Suprapubic skin (tissue), 4 donors: ENCODE results near the gene CEP112. TPM values are rescaled to one million over a fixed set of nuclear protein-coding genes. Genes with fewer than 3 reads are reported as not detected.

ENCODE experiments used
- DNase-seq, 2 donors: peaks; one replicate each; pipeline ENCODE4 v3.0.0-alpha.2; 2019; ENCODE audit warnings: low spot score in 2 of 2
- H3K27ac ChIP-seq: fragments of 200-600 bp; sonication (generic); one replicate; pipeline ENCODE4 v1.5.1; 2019
- H3K27me3 ChIP-seq: fragments of 200-600 bp; sonication (generic); one replicate; pipeline ENCODE4 v1.5.1; 2019
- H3K36me3 ChIP-seq: fragments of 200-600 bp; sonication (generic); one replicate; pipeline ENCODE4 v1.5.1; 2019
- H3K4me1 ChIP-seq: fragments of 200-600 bp; sonication (generic); one replicate; pipeline ENCODE4 v1.5.1; 2019
- H3K4me3 ChIP-seq: fragments of 200-600 bp; sonication (generic); one replicate; pipeline ENCODE4 v1.5.1; 2019; ENCODE audit warnings: mild to moderate bottlenecking
- H3K9me3 ChIP-seq: fragments of 200-600 bp; sonication (generic); one replicate; pipeline ENCODE4 v1.5.1; 2019
- EP300 ChIP-seq: sonication (generic); formaldehyde crosslinking; IDR thresholded peaks from one replicate; pipeline ENCODE4 v1.6.1; 2017; ENCODE audit warnings: antibody characterized with exemption
- POLR2A ChIP-seq, 2 donors: fragments of 450-650 bp; IDR thresholded peaks; one replicate each; pipeline ENCODE4 v1.6.1; 2017; ENCODE audit warnings: antibody characterized with exemption in 2 of 2, mild to moderate bottlenecking in 2 of 2, moderate library complexity in 2 of 2
- POLR2AphosphoS5 ChIP-seq, 3 donors: sonication (generic); formaldehyde crosslinking; IDR thresholded peaks; one replicate each; pipeline ENCODE4 v1.6.1; 2017; ENCODE audit warnings: antibody characterized with exemption in 3 of 3
- WGBS: methylation state at CpG from one replicate; pipeline ENCODE4 v1.1.5; 2018; 5-methylcytosine and 5-hydroxymethylcytosine counted together
- total RNA-seq, 4 donors: library from RNA; depleted of rRNA; stranded (reverse); fragments of >200 nt; gene quantifications; one replicate each; pipeline ENCODE4 v1.1.0, GENCODE V29; 2016
- TF ChIP-seq, protein P1 (sequence below), 2 donors: fragments of 200-600 bp in 1 of 2; fragments of 450-650 bp in 1 of 2; sonication (generic) in 1 of 2; IDR thresholded peaks; one replicate each; pipeline ENCODE4 v1.5.1; 2016 to 2019; ENCODE audit warnings: antibody characterized with exemption in 2 of 2, mild to moderate bottlenecking in 1 of 2, moderate library complexity in 1 of 2

CEP112 gene
- total RNA-seq, 4 donors from 2014 or later, result 0.68 to 14.1 (median 6.6) TPM

GRCh38 chr17:66025551-66025950 lies 166.4 kb downstream of the CEP112 start:
- no peaks in the 10 kb centered on the region for H3K27me3 ChIP-seq
- peaks cover 16% of the 10 kb centered on the region for H3K9me3 ChIP-seq
- DNase-seq, result no peak
- no peak overlapping the region for H3K27ac ChIP-seq
- H3K36me3 ChIP-seq, result no peaks in the 10 kb centered on the region
- no peak overlapping the region for H3K4me3 ChIP-seq
- TF ChIP-seq, protein P1, sequence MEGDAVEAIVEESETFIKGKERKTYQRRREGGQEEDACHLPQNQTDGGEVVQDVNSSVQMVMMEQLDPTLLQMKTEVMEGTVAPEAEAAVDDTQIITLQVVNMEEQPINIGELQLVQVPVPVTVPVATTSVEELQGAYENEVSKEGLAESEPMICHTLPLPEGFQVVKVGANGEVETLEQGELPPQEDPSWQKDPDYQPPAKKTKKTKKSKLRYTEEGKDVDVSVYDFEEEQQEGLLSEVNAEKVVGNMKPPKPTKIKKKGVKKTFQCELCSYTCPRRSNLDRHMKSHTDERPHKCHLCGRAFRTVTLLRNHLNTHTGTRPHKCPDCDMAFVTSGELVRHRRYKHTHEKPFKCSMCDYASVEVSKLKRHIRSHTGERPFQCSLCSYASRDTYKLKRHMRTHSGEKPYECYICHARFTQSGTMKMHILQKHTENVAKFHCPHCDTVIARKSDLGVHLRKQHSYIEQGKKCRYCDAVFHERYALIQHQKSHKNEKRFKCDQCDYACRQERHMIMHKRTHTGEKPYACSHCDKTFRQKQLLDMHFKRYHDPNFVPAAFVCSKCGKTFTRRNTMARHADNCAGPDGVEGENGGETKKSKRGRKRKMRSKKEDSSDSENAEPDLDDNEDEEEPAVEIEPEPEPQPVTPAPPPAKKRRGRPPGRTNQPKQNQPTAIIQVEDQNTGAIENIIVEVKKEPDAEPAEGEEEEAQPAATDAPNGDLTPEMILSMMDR (IDR thresholded peaks at IDR 0.05), result no peak
- no peak for TF ChIP-seq EP300
- TF ChIP-seq POLR2A (IDR thresholded peaks at IDR 0.05), result no peak
- no peak for TF ChIP-seq POLR2AphosphoS5 (IDR thresholded peaks at IDR 0.05)
- no peaks in the 10 kb centered on the region for H3K4me1 ChIP-seq

DNA sequence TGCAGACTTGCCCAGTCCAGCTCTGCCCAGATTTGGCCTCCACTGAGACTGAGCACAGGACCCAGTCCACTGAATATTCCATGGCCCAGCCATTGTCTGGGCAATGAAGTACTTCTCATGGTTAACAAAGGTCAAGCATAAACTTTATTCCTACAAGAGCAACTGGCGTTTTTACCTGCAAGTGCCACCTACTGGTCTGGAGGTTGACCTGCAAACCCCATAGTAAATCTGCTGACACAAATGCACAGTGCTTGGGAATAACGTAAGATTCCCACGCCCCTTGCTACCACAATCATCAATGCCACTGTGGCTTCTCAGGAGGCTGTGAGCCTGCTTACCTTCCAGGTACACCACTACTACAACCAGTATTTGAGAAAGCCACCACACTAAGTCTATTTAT lies 170.2 kb downstream of the CEP112 start:
- TF ChIP-seq EP300 (no peak), POLR2A (IDR thresholded peaks at IDR 0.05) (no peak), POLR2AphosphoS5 (IDR thresholded peaks at IDR 0.05) (no peak)
- TF ChIP-seq, protein P1 (IDR thresholded peaks at IDR 0.05), result no peak
- Histone ChIP-seq H3K27me3 (no peaks in the 10 kb centered on the region), H3K4me3 (no peak overlapping the region)

GRCh38 chr17:66018786-66019185 lies 173.1 kb downstream of the CEP112 start:
- Histone ChIP-seq H3K4me3 (no peak overlapping the region), H3K9me3 (peaks cover 10% of the 10 kb centered on the region), H3K27ac (no peak overlapping the region), H3K36me3 (no peaks in the 10 kb centered on the region), H3K4me1 (no peaks in the 10 kb centered on the region), H3K27me3 (no peaks in the 10 kb centered on the region)
- DNase-seq, result no peak
- no peak for TF ChIP-seq POLR2AphosphoS5 (IDR thresholded peaks at IDR 0.05)
- TF ChIP-seq, protein P1 (IDR thresholded peaks at IDR 0.05), result no peak
- TF ChIP-seq EP300, result no peak
- no peak for TF ChIP-seq POLR2A (IDR thresholded peaks at IDR 0.05)
- 42% methylated on average over 2 of the region's 2 CpGs for WGBS

More for the DNA sequence above, 170.2 kb downstream of the CEP112 start:
- Histone ChIP-seq H3K9me3 (peaks cover 16% of the 10 kb centered on the region), H3K36me3 (no peaks in the 10 kb centered on the region), H3K4me1 (no peaks in the 10 kb centered on the region), H3K27ac (no peak overlapping the region)
- 65% methylated on average over 3 of the region's 3 CpGs for WGBS
- DNase-seq, result no peak

DNA sequence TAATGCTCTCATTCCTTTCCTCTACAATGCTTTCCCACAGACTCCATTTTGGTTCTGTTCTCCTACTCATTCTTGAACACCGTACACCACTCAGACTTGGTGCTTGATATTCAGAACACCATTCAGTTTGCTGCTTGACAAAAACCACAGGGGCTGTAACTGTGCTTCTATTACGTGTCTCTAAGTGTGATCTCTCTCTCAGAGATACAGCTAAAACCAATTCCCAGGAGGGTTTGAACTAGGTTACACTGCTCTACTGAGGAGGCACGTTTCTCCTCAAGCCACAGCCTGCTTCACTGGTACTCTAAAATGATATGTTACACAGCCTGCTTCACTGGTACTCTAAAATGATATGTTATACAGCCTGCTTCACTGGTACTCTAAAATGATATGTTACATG lies 175.7 kb downstream of the CEP112 start:
- no peak for DNase-seq
- Histone ChIP-seq H3K36me3 (no peaks in the 10 kb centered on the region), H3K4me3 (no peak overlapping the region), H3K9me3 (no peaks in the 10 kb centered on the region), H3K27ac (no peak overlapping the region), H3K4me1 (no peaks in the 10 kb centered on the region), H3K27me3 (no peaks in the 10 kb centered on the region)
- 61% methylated on average over 3 of the region's 3 CpGs for WGBS
- TF ChIP-seq POLR2A (IDR thresholded peaks at IDR 0.05) (no peak), EP300 (no peak), POLR2AphosphoS5 (IDR thresholded peaks at IDR 0.05) (no peak)
- TF ChIP-seq, protein P1 (IDR thresholded peaks at IDR 0.05), result no peak

GRCh38 chr17:66008680-66009079 lies 183.3 kb downstream of the CEP112 start:
- no peaks in the 10 kb centered on the region for H3K36me3 ChIP-seq
- no peak for DNase-seq
- WGBS, result 0% methylated on average over 1 of the region's 1 CpG
- no peaks in the 10 kb centered on the region for H3K4me1 ChIP-seq
- no peak for TF ChIP-seq POLR2A (IDR thresholded peaks at IDR 0.05)
- TF ChIP-seq POLR2AphosphoS5 (IDR thresholded peaks at IDR 0.05), result no peak
- TF ChIP-seq EP300, result no peak
- TF ChIP-seq, protein P1 (IDR thresholded peaks at IDR 0.05), result no peak
- H3K27ac ChIP-seq, result no peak overlapping the region
- no peaks in the 10 kb centered on the region for H3K9me3 ChIP-seq
- no peaks in the 10 kb centered on the region for H3K27me3 ChIP-seq
- no peak overlapping the region for H3K4me3 ChIP-seq
